Kidney (tissue), 14 donors: ENCODE measurements around the gene TRPC4. TPM values are rescaled to one million over a fixed set of nuclear protein-coding genes. Genes with fewer than 3 reads are reported as not detected.

Source experiments
- DNase-seq, 5 donors: peaks; one replicate each; pipeline ENCODE4 v3.0.0-alpha.2; 2013 to 2020
- FAIRE-seq: peaks from 2 replicates; lab custom pipeline; 2012; peaks lifted over from hg19 to GRCh38; lab: Jason Lieb, UNC
- H3K27ac ChIP-seq, 2 donors: one replicate each; pipeline ENCODE4 v1.7.0; 2013; ENCODE audit warnings: low read depth in 2 of 2, low read length in 2 of 2, inconsistent platforms in 1 of 2
- H3K27me3 ChIP-seq: one replicate; pipeline ENCODE4 v1.7.1; 2013; ENCODE audit warnings: low read length, inconsistent platforms; ENCODE audit not compliant: control insufficient read depth, insufficient read depth
- H3K36me3 ChIP-seq, 3 donors: one replicate each; pipeline versions ENCODE4 v1.7.0 to v1.7.1; 2013; ENCODE audit warnings: low read length in 3 of 3, control low read depth in 1 of 3, inconsistent platforms in 1 of 3; ENCODE audit not compliant: insufficient read depth in 3 of 3, control insufficient read depth in 2 of 3
- H3K4me1 ChIP-seq, 3 donors: one replicate each; pipeline versions ENCODE4 v1.7.0 to v1.7.1; 2013; ENCODE audit warnings: low read length in 3 of 3, inconsistent platforms in 1 of 3, low read depth in 1 of 3; ENCODE audit not compliant: control insufficient read depth in 2 of 3, insufficient read depth in 2 of 3
- H3K4me3 ChIP-seq, 3 donors: one replicate each; pipeline versions ENCODE4 v1.7.0 to v1.8.1; 2013; ENCODE audit warnings: low read length in 3 of 3, control low read depth in 1 of 3, inconsistent platforms in 1 of 3
- H3K9ac ChIP-seq, 3 donors: one replicate each; pipeline versions ENCODE4 v1.7.0 to v1.7.1; 2013; ENCODE audit warnings: low read length in 3 of 3, control low read depth in 1 of 3, inconsistent platforms in 1 of 3
- H3K9me3 ChIP-seq, 3 donors: one replicate each; pipeline versions ENCODE4 v1.7.0 to v1.7.1; 2013; ENCODE audit warnings: low read length in 3 of 3, control low read depth in 1 of 3, inconsistent platforms in 1 of 3; ENCODE audit not compliant: control insufficient read depth in 2 of 3, insufficient read depth in 1 of 3
- CTCF ChIP-seq: IDR thresholded peaks from 3 replicates; pipeline ENCODE4 v1.5.1; 2012; ENCODE audit warnings: mild to moderate bottlenecking, moderate library complexity, borderline replicate concordance; ENCODE audit not compliant: insufficient read depth; ENCODE audit errors: extremely low read depth
- intact Hi-C: fragments of 100-400 bp; cut with DNase I; formaldehyde crosslinking; loops from one replicate; pipeline ENCODE4 v1.11.1; 2022
- polyA plus RNA-seq: library from polyadenylated mRNA; stranded (reverse); fragments of 350-450 nt; fragmentation: Illumina TruSeq; extraction: RNeasy Lipid Tissue Mini Kit (QIAGEN cat#74804); gene quantifications from one replicate; pipeline ENCODE4 v1.2.3, GENCODE V29; 2014; ENCODE audit warnings: low read depth, low replicate concordance; ENCODE audit not compliant: insufficient read depth
- total RNA-seq: library from RNA; stranded (reverse); fragmentation: NEBNext Ultra II Directional; extraction: Animal tissue kit (Norgen Biotek cat#: 25700); gene quantifications from one replicate; pipeline ENCODE4 v1.2.1, GENCODE V29; 2021
- donor health status: control.
- donor health status: control.
- donor health status: control.
- donor health status: control.
- donor health status: control.
- donor health status: DM: yes; HTN: yes; CAD: no.
- donor health status: Normal renal cell carcinoma (clear cell type).

TRPC4 gene
- total and polyA plus RNA-seq, 2 donors from 2014 or later = 0.62 to 2.9 TPM

GRCh38 chr13:37636701-37637100, 232.9 kb downstream of the TRPC4 start:
- FAIRE-seq (no peak), DNase-seq (no peak)
- H3K9ac ChIP-seq = no peak overlapping the region
- no peak overlapping the region for H3K4me3 ChIP-seq
- no peaks in the 10 kb centered on the region for H3K9me3 ChIP-seq
- TF ChIP-seq CTCF = no peak
- H3K27me3 ChIP-seq = no peaks in the 10 kb centered on the region
- no peak overlapping the region for H3K27ac ChIP-seq
- intact Hi-C loops = no loop called here
- no peaks in the 10 kb centered on the region for H3K4me1 ChIP-seq
- no peaks in the 10 kb centered on the region for H3K36me3 ChIP-seq

- no peak for FAIRE-seq
- H3K27ac ChIP-seq = no peak overlapping the region
- intact Hi-C loops = no loop called here
- no peak for DNase-seq
- no peaks in the 10 kb centered on the region for H3K27me3 ChIP-seq
- H3K4me1 ChIP-seq = no peaks in the 10 kb centered on the region
- H3K4me3 ChIP-seq = no peak overlapping the region
- H3K9me3 ChIP-seq = no peaks in the 10 kb centered on the region
- no peak for TF ChIP-seq CTCF
- H3K36me3 ChIP-seq = no peaks in the 10 kb centered on the region
- H3K9ac ChIP-seq = no peak overlapping the region
Measured at GRCh38 chr13:37632294-37632693, 237.3 kb downstream of the TRPC4 start.

GRCh38 chr13:37627428-37627827, 242.1 kb downstream of the TRPC4 start:
- H3K4me1 ChIP-seq = no peaks in the 10 kb centered on the region
- H3K36me3 ChIP-seq = no peaks in the 10 kb centered on the region
- H3K4me3 ChIP-seq = no peak overlapping the region
- FAIRE-seq = no peak
- no peak overlapping the region for H3K9ac ChIP-seq
- DNase-seq = no peak
- TF ChIP-seq CTCF = no peak
- H3K27ac ChIP-seq = no peak overlapping the region
- H3K9me3 ChIP-seq = no peaks in the 10 kb centered on the region
- intact Hi-C loops = no loop called here
- no peaks in the 10 kb centered on the region for H3K27me3 ChIP-seq

GRCh38 chr13:37621811-37622361, 247.7 kb downstream of the TRPC4 start:
- no peak for FAIRE-seq
- intact Hi-C loops = no loop called here
- DNase-seq = no peak
- Histone ChIP-seq H3K9ac (no peak overlapping the region), H3K27me3 (no peaks in the 10 kb centered on the region), H3K27ac (no peak overlapping the region), H3K9me3 (no peaks in the 10 kb centered on the region), H3K4me3 (no peak overlapping the region), H3K36me3 (no peaks in the 10 kb centered on the region), H3K4me1 (no peaks in the 10 kb centered on the region)
- TF ChIP-seq CTCF = no peak
